GM19452 (cell line): ENCODE results near the gene CLASP1.
"Not testable (repeated sequence)": the region's sequence is repeated elsewhere in the genome, so short reads cannot be mapped to it uniquely, and the experiment has no call there.

Experiments used
- ATAC-seq: cut with Tn5 transposase; IDR thresholded peaks from one replicate; pipeline ENCODE4 v1.9.1; 2021; ENCODE audit not compliant: unreplicated experiment

Gene CLASP1

DNA sequence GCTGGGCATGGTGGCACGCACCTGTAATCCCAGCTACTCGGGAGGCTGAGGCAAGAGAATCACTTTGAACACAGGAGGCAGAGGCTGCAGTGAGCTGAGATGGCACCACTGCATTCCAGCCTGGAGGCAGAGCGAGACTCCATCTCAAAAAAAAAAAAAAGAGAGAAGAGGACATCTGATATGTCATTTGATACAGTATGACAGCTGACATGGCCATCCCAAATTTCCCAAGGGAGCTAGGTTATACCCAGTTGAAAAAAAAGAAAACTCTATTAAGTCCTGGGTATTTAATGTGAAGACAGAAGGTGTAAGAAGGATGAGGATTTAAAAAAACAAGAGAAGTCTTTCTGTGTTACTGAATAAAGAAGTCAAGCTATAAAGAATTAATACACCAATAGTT lies 23.3 kb downstream of the CLASP1 start:
- no peak for ATAC-seq

DNA sequence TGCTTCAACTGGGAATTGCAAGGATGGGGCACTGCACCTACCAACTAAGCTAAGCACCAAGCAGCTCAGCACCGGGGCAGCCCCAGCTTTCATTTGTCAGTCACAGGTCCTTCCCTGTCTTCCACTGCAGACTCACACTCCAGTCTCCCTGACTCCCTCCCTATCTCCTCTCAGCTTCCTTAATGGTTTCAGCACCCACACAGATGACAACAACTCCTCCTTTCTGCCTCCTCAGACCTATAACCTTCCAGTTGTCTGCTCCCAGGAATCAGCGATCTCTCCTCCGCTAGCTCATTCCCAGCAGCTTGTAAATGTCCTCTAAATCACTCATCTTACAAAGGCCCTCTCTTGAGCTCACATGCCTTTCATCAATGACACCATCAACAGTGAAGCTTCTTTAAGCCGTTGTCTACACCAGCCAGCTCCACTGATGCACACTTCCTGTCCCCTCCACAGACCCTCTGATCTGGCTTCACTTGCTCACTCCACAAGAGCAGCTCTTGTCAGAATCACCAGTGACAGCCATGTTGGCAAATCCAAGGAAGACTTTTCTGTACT lies 32.1 kb downstream of the CLASP1 start:
- no peak for ATAC-seq

DNA sequence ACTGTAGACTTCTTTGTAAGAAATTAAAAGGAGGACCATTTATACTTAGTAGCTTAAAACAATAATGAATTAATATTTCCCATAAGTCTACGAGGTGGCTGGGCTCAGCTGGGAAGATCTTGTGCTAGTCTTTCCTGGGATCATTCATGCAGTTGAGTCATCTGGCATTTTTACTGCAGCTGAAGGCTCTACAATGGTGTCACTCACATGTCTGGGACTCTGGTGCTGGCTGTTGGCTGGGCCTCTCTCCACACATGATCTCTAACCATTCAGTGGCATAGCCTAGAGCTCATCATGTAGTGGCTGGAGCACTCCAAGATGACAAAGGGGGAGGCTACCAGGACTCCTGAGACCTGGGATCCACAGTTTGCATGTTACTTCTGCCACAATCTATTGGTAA lies 35.5 kb downstream of the CLASP1 start:
- no peak for ATAC-seq

DNA sequence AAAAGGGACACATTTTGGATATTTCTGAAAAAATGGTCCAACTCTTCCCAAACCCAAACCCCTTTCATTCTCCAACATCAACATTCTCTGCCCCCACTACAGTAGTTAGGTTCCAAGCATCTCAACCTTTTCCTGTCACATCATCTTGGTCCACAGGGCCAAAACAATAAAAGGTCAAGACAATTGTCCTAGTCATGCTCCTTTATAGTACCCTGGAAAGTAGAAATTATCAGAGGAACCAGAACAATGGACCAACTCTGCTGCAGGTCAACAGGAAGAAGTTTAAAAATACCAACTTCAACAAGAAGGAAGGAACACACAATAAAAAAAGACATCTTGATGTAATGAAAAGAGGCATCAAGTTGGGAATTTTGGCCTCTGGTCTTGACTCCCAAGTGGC lies 36.1 kb downstream of the CLASP1 start:
- ATAC-seq: no peak

DNA sequence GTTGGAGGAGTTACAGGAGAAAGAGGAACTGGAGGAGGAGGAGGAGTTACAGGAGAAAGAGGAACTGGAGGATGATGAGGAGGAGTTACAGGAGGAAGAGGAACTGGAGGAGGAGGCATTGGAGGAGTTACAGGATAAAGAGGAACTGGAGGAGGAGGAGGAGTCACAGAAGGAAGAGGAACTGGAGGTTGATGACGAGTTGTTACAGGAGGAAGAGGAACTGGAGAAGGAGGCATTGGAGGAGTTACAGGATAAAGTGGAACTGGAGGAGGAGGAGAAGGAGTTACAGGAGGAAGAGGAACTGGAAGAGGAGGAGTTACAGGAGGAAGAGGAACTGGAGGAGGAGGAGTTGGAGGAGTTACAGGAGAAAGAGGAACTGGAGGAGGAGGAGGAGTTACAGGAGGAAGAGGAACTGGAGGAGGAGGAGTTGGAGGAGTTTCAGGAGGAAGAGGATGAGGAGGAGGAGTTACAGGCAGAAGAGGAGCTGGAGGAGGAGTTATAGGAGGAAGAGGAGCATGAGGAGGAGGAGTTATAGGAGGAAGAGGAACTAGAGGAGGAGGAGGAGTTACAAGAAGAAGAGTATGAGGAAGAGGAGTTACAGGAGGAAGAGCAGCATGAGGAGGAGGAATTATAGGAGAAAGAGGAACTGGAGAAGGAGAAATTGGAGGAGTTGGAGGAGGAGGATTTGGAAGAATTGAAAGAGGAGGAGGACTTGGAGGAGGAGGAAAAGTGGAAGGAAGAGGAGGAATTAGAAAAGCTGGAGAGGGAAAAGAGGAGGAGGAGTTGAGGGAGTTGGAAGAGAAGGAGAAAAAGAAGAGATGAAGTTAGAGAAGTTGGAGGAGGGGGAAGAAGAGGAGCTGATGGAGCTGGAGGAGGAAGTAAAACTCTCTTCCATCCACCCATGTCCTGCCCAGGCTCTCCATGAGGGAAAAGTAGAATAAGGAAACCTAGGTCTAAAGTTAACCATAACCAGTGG lies 37.2 kb downstream of the CLASP1 start:
- ATAC-seq: no peak

DNA sequence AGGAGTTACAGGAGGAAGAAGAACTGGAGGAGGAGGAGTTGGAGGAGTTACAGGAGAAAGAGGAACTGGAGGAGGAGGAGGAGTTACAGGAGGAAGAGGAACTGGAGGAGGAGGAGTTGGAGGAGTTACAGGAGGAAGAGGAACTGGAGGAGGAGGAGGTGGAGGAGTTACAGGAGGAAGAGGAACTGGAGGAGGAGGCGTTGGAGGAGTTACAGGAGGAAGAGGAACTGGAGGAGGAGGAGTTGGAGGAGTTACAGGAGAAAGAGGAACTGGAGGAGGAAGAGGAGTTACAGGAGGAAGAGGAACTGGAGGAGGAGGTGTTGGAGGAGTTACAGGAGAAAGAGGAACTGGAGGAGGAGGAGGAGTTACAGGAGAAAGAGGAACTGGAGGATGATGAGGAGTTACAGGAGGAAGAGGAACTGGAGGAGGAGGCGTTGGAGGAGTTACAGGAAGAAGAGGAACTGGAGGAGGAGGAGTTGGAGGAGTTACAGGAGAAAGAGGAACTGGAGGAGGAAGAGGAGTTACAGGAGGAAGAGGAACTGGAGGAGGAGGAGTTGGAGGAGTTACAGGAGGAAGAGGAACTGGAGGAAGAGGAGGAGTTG lies 38.1 kb downstream of the CLASP1 start:
- ATAC-seq: not testable (repeated sequence)

DNA sequence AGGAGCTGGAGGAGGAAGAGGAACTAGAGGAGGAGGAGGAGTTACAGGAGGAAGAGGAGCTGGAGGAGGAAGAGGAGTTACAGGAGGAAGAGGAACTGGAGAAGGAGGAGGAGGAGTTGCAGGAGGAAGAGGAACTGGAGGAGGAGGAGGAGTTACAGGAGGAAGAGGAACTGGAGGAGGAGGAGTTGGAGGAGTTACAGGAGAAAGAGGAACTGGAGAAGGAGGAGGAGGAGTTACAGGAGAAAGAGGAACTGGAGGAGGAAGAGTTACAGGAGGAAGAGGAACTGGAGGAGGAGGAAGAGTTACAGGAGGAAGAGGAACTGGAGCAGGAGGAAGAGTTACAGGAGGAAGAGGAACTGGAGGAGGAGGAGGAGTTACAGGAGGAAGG lies 38.8 kb downstream of the CLASP1 start:
- not testable (repeated sequence) for ATAC-seq

DNA sequence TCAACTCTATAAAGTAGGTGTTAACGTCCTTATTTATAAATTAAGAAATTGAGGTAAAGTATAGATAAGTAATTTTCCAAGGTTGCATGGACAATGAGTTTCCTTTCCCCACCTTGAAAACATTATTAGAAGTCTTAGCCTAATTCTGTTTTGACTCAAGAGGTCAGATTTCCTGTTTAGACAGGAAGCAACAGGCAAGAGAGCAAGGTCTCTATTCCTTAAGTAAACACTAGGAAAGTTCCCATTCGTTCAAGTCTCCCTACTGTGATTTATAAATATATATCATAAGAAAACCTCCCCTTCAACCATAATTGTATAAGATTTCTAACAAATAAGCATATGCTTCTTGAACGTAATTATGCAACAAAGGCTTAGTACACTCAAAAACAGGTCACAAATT lies 40.3 kb downstream of the CLASP1 start:
- no peak for ATAC-seq

DNA sequence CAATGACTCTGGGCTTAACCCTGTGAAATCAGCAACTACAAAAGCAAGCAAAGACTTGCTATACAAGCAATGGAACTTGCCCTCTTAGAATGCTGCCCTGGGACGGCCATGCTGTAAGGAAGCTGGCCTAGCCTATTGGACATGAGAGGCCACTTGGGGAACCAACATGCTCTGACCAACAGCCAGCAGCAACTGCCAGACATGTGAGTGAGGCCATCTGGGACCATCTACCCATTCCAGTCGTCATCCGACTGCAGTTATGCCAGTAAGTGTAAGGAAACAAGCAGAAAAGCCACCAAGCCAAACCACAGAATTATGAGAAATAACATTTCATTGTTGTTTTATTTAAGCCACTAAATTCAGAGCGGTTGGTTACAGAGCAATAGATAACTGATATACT lies 40.9 kb downstream of the CLASP1 start:
- no peak for ATAC-seq

DNA sequence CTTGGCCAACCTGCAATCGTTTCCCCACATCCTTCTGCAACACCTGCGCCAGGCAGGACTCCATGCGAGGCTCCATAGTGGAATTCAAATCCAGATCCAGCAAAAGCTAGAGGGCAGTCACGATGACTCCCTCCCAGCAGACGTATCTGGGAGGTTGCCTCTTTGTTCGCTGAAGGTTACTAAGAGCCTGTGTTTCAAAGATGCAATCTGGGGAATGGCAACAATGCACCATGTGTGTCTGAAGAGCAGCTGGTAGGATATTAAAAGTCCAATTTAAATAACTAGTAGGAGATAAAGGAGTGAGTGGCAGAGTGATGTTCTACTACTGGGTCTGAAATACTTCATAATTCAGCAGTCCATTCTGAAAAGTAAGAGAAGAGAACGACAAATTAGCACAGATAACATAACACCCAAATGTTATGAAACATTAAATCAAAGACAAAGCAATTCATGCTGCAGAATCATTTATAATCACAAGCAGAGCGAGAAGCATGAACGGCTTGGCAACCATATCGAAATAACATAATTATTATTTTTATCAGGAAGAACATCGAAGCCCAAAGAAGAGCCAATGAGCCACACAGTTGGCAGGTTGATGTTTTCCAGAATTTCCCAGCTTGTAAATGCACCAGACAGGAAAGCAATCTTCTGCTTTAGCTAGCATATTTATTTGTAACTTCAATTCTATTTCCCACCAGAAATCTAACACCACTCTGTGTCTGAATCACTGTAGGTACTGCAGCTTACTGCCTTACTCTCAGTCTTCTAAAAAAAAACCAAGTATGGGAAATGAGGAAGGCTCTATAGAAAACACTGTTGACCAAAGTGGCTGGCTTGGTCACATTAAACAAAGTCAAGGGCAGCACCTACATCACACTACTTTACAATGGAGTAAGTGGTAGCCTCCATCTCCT lies 43.2 kb downstream of the CLASP1 start:
- ATAC-seq: no peak

DNA sequence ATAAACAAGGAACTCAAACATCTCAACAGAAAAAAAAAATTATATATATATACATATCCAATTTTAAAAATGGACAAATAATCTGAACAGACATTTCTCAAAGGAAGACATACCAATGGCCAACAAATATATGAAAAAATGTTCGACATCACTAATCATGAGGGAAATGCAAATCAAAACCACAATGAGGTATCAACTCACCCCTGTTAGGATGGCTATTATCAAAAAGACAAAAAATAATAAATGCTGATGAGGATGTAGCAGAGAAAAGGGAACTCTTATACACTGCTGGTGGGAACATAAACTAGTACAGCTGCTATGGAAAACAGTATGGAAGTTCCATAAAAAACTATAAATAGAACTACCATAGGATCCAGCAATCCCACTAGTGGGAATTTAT lies 46.1 kb downstream of the CLASP1 start:
- no peak for ATAC-seq

DNA sequence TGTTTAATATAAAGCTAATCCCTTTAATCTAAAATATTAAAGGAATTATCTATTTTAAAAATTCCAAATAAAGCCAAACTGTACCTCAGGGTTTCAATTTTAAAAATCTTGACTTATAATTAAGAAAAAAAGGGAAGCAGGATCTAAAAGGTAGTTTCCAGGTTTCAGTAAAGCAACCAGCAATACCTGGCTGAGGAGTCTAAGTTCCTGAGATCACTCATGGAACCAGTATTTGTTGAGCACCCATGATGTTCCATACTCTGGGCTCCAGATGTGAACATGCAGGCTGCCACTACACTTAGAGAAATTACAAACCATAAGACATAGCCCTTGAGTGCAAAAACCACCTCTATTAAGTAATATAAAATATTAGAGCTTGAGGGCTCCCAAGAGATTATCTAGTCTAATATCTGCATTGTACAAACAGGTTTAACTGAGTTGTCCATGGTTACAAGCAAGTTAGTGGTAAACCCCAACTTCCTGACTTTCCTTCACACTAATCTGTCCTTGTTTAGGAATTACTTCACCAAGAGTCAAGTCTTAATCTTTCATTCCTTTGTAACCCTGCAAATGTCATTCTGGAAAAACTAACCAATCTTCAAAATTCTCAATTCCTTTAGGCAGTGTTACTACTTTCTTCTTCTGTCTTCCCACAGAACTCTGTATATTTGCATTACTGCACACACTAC lies 49.2 kb downstream of the CLASP1 start:
- no peak for ATAC-seq

DNA sequence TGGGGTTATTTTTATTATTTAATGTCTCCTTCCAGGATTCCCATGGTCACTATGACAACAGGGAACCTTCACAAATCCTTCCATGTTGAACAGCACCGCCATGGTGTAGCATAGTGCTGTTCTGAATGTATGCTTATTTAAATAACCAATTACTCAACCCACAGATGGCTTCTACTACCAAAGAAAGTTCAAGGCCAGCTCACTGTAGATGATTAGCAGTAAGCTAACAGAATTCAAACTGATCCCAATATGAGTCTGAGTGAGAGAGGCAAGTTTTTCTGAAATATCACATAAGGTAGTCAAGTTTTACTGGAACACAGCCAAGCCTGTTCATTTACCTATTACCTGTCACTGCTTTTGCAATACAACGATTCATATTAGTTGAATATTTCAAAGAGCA lies 51.2 kb downstream of the CLASP1 start:
- no peak for ATAC-seq

DNA sequence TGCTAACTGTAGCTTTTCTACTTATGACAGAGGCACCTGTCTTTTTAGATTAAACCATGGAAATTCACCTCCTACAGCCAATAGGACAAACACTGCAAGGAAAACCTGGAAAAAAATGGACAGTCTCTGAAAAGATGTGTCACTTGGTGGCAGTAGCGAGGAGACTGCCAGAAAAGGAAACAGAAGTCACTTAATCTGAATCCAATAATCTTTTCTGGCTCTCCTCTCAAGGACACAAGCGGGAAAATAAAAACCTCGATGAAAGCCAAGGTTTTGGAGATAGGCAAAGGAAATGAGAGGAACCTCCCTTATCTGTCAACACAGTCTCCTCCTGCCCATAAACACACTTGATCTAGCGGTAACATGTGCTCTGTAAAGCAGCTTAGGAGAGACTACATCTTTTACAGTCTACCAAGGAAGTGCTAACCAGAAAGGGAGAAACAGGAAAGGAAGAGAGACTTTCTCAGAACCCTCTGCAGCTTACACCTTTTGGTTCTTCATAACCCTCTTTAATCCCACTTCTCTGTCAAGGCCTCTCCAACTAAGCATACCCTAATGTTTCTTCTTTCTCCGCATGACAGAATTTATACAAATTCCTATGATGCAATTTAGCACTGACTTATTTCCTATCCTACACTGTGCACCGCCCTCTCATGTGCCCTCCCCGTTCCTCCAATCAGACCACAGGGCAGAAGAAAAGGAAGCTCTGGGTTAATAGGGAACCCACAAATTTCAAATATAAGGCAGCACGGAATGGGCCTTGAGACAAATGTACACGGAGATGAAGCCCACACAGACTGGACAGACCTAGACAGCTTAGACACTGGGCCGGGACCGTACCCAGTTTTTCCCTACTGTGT lies 52.8 kb downstream of the CLASP1 start:
- peak; percentile 60 for ATAC-seq

DNA sequence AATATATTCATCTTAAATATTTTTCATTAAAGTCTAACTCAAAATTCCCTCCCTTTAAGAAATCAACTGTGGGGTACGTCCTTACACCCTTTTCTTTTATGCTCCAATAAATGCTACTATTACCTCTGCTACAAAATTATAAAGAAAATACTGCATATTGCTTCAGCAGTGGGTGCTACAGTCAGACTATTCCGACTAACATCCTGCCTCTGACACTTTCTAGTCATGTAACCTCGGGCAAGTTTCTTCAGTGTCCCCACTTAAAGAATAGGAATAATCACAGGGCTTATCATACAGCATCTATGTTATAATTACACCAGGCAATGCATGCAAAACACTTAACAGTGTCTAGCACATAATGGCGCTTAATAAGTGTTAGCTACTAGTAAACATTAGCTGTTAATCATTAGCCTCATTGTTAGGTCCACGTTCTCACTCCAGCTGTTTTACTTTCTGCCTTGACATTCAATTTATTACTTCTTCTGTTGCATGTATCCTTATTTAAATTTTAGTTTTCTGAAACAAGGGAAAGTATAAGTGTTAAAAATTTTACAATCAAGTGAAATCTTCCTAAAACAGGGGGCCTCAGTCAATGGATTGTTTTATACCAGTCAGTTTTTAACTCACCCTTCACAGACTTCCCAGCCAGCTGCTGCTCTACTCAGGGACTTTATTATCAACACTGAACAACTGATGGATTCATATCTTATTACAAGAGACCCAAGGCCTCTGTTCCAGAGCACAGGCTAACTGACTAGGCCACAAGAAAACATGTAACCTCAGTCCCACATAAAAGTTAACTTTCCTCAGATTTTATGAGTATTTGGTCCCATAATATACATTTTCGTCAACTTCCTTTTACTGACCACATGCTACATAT lies 54.0 kb downstream of the CLASP1 start:
- ATAC-seq: no peak

DNA sequence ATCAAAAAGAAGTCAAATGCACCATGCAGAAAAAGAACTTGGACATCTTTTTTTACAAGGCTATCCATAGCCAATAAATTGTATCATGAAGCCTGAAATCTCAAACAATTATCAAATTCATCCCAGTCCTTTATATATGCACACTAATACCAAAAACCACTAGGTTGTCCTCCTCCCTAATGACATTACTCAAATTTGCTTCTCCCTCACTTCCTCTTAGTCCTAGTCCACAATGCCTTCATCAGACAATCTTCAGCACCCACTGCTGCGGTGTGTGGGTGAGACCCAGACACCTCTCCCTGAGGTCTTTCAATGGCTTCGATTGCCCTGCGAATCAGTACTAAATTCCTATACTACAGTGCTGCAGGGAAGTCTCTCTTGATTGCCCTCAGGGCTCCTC lies 58.1 kb downstream of the CLASP1 start:
- ATAC-seq: no peak

DNA sequence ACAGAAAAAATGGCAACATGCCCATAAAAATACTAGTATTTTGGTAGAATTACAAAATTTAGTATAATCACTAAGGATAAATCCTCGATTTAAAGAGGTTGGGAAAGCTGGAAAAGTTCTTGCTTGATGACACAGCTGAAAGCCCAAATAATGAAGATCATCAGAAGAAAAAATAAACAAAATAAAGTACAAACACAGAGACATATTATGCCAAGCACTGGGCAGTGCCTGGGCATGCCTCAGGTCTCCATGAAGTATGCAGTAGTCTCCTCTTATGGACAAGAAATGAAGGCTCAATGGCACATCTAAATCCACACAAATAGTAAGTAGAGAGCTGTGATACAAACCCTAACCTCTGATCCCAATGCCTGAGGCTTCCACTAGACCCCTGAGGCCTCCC lies 60.9 kb downstream of the CLASP1 start:
- ATAC-seq: no peak

DNA sequence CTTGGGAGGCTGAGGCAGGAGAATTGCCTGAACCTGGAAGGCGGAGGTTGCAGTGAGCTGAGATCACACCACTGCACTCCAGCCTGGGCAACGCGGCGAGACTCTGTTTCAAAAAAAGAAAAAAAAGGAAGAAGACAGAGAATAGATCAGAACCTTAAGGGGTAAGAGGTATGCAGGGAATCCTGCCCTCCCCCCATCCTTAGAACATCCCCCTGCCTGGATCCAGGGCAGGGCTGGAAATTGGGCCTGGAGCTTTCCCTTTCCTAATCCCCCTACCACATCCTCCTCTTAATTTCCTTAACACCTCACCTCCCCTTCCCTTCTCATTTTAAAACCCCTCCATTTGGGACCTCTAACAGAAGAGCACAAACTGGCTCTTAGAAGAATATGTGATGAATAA lies 62.1 kb downstream of the CLASP1 start:
- no peak for ATAC-seq

DNA sequence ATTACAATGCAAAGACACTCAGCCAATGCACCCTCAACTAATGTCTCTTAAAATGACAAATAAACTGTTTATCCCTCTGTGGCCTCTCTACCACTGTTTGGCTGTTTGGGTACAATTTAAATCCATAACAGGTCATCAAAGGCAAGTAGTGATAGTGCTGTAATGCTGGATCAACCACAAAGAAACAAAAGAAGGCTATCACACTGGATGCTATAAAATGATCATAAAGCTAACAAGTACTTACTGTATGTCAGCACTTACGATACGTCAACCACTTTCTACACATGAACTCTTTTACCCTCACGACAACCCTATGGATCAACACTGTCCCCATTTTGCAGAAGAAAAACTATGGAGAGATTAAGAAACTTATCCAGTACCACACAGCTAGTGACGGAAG lies 64.5 kb downstream of the CLASP1 start:
- ATAC-seq: no peak
